HUDEP-2 (cell line): ENCODE data around the gene PSG5.
A peak's percentile ranks its signal among the peaks of the same experiment; 100 is the strongest.
"Not testable (repeated sequence)": the region's sequence is repeated elsewhere in the genome, so short reads cannot be mapped to it uniquely, and the experiment has no call there.

Experiments used
- DNase-seq, 76 experiments: peaks; one replicate each; lab custom pipeline; 2025; ENCODE audit not compliant: unreplicated experiment in 76 of 76; lab: John Stamatoyannopoulos, UW

The PSG5 gene

DNA sequence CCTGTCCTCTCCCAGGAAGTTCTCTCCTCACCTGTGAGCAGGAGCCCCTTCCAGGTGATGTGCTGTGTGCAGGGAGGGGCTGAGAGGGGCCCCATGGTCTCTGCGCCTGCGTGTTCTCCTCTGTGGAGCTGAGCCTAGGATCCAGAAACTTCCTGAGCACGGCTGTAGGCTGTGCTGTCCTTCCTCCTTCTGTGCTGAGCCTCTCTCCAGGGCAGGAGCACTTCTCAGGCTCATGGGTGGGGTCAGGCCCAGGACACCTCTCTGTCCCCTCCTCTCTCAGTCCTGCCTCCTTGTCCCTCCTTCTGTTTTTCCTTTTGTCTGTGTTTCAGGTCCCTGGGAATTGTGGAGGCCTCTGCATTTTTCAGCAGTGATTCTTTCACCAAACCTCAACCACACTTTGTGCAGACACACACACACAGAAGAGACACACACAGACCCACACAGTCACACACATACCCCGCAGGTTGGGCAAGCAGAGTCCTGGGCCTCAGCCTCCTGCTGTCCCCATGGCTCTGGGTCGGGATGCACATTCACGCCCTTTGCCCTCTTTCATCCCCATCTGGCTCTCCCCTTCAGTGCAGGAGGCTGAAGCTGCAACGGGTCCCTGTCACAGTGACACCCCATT, at the start of gene PSG5:
TSS of gene PSG5 (minus strand) at position 226 of the 625 bp plus-strand sequence. CDS start at position 95, 131 bp downstream.
- DNase-seq: not testable (repeated sequence)

DNA sequence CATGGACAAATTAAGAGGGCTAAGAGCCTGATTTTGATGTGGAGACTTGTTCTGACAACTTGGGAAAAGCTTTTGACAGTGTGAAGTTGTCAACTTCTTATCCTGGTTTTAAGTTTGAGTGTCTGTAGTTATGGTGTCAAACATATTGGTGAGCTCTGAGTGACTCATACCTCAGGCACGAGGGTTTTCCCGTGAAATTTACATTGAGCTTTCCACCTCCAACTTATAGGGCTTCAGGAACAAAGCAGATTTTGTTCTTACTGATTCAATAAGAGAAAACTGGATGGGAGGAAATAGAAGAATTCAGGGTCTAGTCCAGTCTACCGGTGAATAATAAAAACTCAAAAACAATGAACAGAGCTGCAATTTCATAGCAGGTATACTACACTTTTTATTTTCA, 49.4 kb upstream of the PSG5 start:
- DNase-seq: not testable (repeated sequence)

DNA sequence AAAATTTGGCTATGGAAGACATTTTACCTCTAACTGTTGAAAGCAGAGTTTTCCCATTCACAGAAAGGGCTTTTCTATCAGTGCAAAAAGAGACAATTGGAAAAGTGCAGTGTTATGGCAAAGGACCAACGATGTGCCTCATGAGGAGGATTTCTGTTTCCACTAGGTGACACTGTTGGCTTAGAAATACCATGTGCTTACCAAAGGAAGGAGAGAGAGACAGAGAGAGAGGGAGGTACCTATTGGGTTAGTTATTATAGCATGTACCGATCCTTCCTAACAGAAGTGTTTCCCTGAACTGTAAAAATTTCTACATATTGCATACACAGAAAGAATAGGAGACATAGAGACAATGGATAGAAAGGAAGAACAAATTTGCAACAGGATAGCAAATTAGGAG, 43.0 kb upstream of the PSG5 start:
- peak in 19 of 76 experiments; percentile 14 to 59 (median 40) for DNase-seq

DNA sequence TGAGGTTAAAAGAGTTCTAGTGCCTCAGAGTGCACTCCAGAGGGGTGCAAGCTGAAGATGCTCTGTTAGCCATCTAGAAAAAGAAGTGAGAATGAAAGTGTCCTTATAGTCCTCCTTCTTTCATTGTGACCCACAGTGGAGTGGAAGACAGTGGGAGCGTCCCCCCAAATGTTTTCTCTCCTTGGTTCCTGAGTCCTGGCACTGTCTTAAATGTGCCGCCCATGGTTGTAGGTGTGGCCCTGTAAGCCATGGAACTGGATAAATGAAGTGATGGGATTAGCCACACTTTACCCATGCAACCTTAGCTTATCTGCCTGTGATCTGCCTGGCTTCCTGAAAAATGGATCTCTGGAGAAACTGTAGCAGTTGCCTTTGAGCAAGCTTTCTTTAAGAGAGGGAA, 42.4 kb upstream of the PSG5 start:
- DNase-seq: not testable (repeated sequence)

DNA sequence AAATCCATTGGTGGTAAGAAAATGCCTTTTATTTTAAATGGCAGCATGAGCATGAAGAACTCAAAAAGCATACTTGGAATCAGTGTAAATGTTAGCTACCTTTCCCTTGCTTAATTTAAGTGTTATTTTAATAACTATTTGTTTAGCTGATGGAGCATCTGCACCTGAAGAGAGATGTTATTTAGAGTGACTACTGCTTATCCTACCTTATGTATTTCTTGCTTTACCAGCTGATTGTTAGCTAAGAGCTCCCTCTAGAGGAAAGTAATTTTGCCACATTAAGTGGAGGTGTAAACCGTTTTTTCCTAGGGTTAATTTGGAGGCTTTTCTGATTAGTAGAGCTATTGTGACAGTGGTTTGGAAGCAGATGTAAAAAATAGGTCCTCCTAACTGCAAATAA, 40.6 kb upstream of the PSG5 start:
- DNase-seq: peak in 2 of 76 experiments; percentile 9 to 17

DNA sequence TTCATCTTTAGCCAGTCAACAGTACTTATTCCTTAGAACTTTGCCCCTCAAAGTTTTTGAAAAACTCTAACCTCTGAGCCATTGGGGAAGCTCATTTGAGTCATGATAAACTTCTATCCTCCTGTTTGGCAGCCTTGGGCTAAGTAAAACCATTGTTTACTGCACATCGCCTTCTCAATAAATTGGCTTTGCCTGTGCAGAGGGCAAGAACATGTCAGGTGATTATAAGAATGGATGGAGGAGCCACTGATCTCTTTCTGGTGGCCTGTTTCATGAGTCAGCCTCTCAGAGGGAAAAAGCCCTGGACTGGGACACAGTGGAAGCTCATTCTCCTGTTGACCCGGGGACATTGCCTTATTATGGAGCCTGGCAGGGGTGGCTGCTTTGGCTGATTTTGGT, 38.5 kb upstream of the PSG5 start:
- DNase-seq: no peak

DNA sequence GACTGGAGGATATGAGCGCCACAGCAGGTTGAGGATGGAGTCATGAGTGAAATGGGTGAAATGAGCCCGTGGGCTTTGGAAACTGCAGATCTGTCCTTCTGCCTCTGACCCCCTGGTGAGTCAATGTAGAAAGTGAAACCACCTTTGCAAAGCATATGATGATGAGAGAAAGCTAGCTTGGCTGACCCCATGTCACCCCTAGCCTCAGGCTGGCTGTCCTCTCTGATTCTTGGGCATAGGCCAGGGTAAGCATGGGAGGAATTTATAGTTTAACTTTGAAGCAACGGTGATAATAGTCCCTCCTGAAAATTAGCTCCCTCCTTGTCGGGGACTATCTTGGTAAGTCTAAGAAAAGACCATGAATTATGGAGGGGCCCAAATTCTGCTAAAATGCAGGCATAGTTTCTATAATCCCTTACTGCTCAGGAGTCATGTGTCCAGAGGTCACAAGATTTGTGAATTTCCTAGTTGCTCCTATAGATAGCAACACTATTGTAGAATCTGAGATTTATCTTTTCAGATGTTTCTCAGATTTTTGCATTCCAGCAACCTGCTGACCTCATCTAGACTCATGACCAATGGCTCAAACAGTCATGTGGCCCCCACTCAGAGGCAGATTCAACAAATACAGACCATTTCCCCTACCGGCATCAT, 38.0 kb upstream of the PSG5 start:
- DNase-seq: not testable (repeated sequence)

DNA sequence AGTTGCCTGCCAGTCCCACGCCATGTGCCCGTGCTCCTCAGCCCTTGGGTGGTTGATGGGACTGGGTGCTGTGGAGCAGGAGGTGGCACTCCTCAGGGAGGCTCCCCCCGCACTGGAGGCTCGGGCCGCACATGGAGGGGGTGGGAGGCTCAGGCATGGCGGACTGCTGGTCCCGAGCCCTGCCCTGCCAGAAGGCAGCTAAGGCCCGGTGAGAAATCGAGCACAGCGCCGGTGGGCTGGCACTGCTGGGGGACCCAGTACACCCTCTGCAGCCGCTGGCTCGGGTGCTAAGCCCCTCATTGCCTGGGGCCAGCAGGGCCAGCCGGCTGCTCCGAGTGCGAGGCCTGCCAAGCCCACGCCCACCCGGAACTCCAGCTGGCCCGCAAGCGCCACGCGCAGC, 35.6 kb upstream of the PSG5 start:
- DNase-seq: not testable (repeated sequence)

DNA sequence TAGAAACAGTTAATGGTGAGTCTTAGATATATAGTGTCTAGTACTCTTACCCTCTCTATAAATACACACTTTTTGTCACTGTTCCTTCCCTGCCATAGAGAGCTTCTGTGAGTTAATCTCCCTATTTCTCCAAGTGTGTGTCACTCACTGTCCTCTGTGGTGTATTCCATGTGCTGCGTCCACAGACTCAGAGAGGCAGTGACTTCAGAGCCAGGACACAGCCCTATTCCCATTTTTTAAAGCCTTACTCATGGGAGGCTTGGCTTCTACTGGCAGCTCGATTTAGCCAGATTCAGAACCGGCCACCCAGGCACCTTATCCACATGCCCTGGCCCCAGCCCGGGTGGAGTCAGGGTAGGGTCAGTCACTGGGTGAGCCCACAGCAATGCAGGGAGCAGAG, 32.8 kb upstream of the PSG5 start:
- not testable (repeated sequence) for DNase-seq

DNA sequence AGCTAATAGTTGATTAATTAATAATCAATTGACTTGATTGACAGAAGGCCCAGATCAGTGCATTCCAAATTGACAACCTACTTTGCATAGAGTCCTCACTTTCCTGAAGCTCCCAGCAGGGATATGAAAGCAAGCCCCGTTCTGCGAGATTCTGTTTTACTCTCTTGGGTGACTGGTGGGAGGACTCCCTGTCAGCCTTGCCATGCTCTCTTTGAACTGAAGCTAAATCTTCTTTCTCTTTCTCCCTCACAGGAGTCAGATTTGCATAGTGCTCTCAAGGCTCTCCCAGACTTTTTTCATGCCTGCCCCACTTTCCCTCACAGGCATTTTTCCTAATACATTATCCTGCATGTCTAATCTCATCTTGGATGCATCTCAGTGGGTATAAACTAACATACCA, 29.5 kb upstream of the PSG5 start:
- not testable (repeated sequence) for DNase-seq

DNA sequence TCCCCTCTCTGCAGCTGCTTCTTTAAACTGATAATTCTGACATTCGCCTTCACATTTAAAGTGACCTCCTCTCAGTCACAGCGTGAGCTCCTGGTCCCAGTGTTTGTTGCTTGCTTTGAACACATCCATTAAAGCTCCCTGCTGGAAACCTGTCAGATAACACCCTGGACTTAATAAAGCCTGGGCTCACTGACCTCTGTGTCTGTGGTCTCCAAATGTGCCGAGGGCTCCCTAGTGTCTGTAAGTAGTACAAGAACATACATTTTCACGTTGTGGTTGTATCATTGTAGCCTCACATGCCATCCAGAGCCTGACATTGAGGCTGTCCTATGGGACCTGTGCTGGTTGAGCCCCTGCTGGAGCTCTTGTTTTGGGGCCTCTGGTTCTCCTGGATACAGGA, 21.7 kb upstream of the PSG5 start:
- no peak for DNase-seq

DNA sequence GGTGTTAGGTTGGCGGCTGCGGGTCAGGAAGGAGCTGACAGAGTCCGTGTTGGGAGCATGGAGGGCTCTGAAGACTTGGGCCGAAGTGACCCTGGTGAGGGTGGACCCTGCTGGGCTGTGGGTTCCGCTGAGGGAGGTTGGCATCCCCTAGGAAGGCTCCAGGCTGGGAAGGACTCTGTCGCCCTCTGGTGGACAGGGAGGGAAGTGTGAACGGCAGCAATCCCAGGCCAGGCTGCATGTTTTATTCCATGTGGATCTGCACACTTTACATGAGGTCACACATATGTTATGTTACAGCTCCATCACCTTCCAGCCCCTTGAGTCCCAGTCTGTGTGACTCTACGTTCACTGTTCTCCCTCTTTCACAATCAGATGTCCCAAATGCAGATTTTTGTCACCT, 20.8 kb upstream of the PSG5 start:
- not testable (repeated sequence) for DNase-seq

DNA sequence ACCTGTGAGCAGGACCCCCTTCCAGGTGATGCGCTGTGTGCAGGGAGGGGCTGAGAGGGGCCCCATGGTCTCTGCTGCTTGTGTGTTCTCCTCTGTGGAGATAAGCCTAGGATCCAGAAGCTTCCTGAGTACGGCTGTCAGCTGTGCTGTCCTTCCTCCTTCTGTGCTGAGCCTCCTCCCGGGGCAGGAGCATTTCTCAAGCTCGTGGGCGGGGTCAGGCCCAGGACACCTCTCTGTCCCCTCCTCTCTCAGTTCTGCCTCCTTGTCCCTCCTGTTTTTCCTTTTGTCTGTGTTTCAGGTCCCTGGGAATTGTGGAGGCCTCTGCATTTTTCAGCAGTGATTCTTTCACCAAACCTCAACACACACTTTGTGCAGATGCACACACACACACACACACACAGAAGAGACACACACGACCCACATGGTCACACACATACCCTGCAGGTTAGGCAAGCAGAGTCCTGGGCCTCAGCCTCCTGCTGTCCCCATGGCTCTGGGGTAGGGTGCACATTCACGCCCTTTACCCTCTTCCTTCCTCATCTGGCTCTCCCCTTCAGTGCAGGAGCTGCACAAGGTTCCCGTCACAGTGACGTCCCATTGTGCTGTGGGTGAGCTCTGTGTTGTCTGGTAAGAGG, 19.3 kb upstream of the PSG5 start, which contains the start of gene PSG4:
TSS of gene PSG4 (minus strand) at position 168 of the 635 bp plus-strand sequence. CDS start at position 66, 102 bp downstream.
- not testable (repeated sequence) for DNase-seq

DNA sequence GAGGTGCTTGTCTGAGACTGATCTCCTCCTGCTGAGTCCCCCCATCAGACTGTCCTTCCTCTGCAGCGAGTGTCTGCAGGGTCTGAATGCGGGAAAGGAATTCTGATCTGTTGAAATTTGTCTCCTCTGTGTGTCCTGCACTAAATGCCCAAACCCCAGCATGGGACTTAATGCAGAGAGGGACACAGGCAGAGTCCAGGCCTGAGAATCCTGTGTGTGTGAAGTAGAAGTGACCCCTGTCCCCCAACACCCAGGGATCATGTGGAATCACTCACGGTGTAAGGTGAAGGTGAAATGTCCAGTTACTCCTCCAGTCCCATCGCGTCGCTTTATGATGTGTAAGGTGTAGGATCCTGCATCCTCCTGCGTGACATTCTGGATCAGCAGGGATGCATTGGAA, 17.3 kb upstream of the PSG5 start:
- not testable (repeated sequence) for DNase-seq

DNA sequence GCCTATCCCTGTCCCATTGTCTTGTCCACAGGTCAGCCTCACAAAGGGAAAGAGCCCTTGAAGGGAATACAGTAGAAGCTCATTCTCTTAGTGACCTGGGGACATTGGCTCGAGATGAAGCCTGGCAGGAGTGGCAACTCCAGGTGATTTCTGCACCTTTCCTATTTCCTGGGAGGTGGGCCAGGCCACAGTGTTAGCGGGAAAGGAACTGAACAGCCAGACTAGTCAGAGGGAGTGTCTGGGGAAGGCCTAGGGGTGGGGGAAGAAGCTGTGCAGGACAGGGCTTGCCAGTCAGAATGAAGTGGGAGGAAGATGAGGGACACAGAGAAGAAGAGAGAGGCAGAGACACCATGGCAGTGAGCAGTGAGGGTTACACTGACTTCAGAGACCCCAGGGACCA, 15.6 kb upstream of the PSG5 start:
- not testable (repeated sequence) for DNase-seq

DNA sequence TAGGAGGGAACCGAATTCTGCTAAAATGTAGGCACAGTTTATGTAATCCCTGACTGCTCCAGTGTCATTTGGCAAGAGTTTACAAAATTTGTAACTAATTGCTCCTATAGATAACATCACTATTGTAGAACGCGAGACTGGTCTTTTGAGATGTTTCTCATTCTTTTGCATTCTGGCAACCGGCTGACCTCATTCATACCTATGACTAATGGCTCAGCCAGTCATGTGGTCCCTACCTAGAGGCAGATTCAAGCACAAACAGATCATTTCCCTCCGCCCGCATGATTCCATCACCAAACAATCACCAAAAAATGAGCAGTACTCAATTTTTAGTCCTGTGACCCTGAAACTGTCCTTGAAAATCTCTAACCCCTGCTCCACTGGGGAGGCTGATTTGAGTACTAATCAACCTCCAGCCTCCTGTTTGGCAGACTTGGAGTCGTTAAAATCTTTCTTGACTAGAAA, 15.0 kb upstream of the PSG5 start:
- not testable (repeated sequence) for DNase-seq

DNA sequence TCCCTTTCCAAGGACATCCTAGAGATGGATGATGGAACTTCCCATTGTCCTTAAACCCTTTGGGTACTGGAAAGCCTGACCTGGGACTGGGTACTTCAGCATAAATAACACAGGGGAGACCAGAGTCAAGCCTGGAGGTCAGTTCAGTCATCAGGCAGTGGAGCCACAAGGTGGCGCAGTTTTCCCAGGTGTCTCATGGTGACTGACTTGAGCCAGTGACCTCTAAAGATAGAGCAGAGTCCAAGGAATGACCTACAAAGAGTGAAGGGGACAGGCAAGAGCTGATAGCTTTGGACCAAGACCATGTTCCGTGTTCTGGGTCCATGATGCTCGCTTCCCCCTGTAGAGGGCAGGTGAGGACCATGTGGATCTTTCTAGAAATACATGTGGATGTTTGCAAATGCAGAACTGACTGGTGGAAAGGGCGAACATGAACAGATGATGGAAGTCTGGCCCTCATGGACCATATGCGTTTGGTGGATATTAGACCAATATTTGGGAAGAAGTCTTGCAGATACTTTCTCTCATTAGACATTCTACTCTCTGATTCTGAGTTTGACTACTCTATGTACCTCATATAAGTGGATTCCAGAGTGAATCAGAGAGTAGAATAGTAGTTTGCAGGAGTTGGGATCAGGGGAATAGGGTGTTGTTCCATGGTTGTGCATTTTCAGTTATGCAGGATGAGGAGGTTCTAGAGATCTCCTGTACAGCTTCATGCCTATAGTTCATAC, 12.5 kb upstream of the PSG5 start:
- DNase-seq: peak in 17 of 76 experiments; percentile 4 to 44 (median 19)

DNA sequence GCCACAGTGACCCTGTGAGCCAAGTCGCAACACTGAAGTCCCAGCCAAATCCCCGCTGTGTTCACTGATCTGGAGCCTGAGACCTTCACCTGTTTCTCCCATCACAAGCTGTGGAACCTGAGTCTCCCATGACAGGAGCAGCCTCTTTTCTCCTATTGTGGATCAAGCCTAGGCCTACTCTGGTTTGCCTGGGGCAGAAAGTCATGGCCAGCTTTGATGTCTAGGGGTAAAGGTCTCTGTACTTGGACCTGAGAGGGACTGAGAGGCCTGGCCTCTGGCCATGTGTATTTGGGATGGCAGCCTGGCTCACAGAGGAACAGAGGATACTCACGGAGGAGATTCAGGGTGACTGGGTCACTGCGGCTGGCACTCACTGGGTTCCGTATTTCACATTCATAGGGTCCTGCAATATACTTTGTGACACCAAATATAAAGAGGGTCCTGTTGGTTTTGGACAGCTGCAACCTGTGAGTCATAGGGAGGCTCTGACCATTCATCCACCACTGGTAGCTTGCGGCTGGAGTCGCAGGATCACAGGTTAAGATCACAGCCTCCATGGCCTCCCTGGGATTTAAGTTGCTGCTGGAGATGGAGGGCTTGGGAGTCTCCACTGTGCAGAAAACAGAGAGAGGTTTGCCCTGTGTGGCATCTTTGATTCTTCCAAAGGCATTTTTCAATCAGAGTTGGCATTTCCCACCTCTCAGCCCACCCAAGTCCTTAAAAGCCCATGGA, 11.5 kb upstream of the PSG5 start:
- not testable (repeated sequence) for DNase-seq

DNA sequence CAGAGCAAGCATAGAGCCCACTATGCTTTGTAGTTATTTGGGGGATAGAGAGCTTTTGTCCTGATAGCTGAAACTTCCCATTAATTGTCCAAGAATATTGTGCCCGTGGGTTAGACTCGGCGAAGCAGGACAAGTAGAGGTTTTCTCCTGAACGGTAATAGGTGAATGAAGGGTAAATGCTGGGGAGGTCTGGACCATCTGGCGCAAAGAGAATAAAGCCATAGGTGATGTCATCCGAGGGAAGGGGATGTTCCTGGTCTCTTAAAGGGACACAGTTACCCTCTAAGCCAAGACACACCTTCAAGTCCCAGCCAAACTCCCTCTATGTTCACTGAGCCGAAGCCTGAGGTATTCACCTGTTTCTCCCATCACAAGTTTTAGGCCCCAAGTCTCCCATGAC, 8.1 kb upstream of the PSG5 start:
- DNase-seq: not testable (repeated sequence)
